Subcutaneous abdominal adipose tissue (tissue), 5 donors: Measurements from ENCODE around the gene IFT80.
A peak's percentile ranks its signal among the peaks of the same experiment; 100 is the strongest.

Experiments used
- H3K27ac ChIP-seq: one replicate; pipeline ENCODE4 v1.7.0; 2013; ENCODE audit warnings: low read depth, mild to moderate bottlenecking, inconsistent platforms, low read length, moderate library complexity
- H3K27me3 ChIP-seq, 5 donors: one replicate each; pipeline ENCODE4 v1.7.0; 2013; ENCODE audit warnings: low read length in 5 of 5, inconsistent platforms in 1 of 5; ENCODE audit not compliant: control insufficient read depth in 5 of 5, insufficient read depth in 4 of 5
- H3K36me3 ChIP-seq, 5 donors: one replicate each; pipeline ENCODE4 v1.7.0; 2013; ENCODE audit warnings: low read length in 5 of 5; ENCODE audit not compliant: control insufficient read depth in 5 of 5, insufficient read depth in 5 of 5
- H3K4me1 ChIP-seq, 5 donors: one replicate each; pipeline ENCODE4 v1.7.0; 2013; ENCODE audit warnings: low read length in 5 of 5, mild to moderate bottlenecking in 3 of 5, moderate library complexity in 1 of 5; ENCODE audit not compliant: control insufficient read depth in 5 of 5, insufficient read depth in 5 of 5
- H3K4me3 ChIP-seq, 5 donors: one replicate each; pipeline ENCODE4 v1.7.0; 2013; ENCODE audit warnings: low read length in 5 of 5, low read depth in 1 of 5
- H3K9ac ChIP-seq, 5 donors: one replicate each; pipeline ENCODE4 v1.7.0; 2013; ENCODE audit warnings: low read length in 5 of 5, mild to moderate bottlenecking in 4 of 5, moderate library complexity in 3 of 5
- H3K9me3 ChIP-seq, 5 donors: one replicate each; pipeline ENCODE4 v1.7.0; 2013; ENCODE audit warnings: low read length in 5 of 5; ENCODE audit not compliant: control insufficient read depth in 5 of 5
- donor health status: healthy.
- donor health status: healthy.
- donor health status: healthy.
- donor health status: healthy.
- donor health status: healthy.

Gene IFT80

DNA sequence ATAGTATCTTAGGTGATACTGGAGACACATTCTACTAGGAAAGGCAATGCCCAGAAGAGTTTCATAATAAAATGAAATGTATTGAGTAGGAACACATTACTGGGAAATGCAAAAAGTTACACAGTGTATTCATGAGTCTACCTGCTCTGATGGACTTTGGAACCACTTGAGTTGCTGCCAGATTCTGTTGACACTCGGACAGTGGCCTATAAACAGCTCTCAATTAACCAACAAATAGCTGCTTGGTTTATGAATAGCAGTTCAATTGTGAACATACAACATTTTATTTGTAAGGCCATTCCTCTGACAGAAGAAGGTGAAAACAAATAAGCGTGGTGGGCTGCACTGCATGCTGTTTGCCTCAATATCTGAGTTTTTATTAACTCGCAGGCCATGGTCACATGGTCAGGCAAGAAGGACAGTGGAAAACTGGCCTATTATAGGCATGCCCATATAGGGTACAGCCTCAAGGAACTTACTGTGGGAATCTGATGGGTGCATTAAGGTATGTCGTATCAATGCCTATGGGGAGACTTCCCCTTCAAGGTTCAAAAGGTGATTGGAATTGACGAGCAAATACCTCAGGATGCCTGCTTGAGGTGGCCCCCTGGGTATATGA lies 107.6 kb downstream of the IFT80 start:
- no peak overlapping the region for H3K4me3 ChIP-seq
- no peak overlapping the region for H3K9ac ChIP-seq
- H3K27ac ChIP-seq, result no peak overlapping the region
- H3K9me3 ChIP-seq, result no peaks in the 10 kb centered on the region
- H3K27me3 ChIP-seq, result no peaks in the 10 kb centered on the region
- peaks cover 0 to 13% (median 5%) of the 10 kb centered on the region in 5 donors for H3K4me1 ChIP-seq
- H3K36me3 ChIP-seq, result no peaks in the 10 kb centered on the region

DNA sequence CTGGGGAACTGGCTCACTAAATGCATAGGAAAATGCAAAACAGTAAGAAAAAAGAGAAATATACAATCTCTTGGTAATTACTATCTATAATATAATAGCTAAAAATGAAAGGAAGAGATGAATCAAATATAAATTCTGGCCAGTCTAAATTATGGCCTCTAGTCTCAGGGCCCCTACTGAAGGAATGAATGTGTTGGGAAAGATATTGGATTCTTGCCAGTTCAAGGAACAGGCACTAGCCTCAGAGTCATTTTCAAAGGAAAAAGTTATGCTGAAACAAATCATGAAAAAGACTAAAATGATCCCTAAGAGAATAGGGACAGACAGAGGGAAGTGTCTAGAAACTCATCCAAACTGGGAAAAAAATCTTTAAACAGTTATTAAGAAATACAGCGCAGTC lies 111.4 kb downstream of the IFT80 start:
- H3K4me1 ChIP-seq, result peaks cover 0 to 5% (median 4%) of the 10 kb centered on the region in 5 donors
- H3K4me3 ChIP-seq, result no peak overlapping the region
- H3K9me3 ChIP-seq, result no peaks in the 10 kb centered on the region
- H3K9ac ChIP-seq, result no peak overlapping the region
- no peak overlapping the region for H3K27ac ChIP-seq
- no peaks in the 10 kb centered on the region for H3K36me3 ChIP-seq
- H3K27me3 ChIP-seq, result no peaks in the 10 kb centered on the region

DNA sequence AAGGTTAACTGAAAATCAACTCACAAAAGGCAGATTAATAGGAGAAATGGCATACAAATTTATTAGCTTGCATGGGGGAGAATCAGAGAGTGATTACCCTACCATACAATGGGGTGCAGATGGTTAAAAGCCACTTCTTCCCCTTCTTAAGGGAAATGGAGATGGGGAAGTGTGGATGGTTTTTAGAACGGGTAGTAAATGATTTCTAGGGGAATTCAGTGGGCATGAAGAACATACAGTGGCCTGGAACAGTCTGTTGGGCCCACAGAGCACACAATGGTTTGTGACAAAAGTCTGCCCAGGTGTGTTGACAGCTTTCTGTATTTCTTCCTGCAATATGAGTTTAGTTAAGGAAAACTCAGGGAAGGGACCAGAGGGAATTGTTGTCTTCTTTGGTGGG lies 112.8 kb downstream of the IFT80 start:
- no peak overlapping the region for H3K9ac ChIP-seq
- no peak overlapping the region for H3K4me3 ChIP-seq
- no peak overlapping the region for H3K27ac ChIP-seq
- no peaks in the 10 kb centered on the region for H3K9me3 ChIP-seq
- no peaks in the 10 kb centered on the region for H3K27me3 ChIP-seq
- no peaks in the 10 kb centered on the region for H3K36me3 ChIP-seq
- H3K4me1 ChIP-seq, result peaks cover 0 to 5% (median 4%) of the 10 kb centered on the region in 5 donors

DNA sequence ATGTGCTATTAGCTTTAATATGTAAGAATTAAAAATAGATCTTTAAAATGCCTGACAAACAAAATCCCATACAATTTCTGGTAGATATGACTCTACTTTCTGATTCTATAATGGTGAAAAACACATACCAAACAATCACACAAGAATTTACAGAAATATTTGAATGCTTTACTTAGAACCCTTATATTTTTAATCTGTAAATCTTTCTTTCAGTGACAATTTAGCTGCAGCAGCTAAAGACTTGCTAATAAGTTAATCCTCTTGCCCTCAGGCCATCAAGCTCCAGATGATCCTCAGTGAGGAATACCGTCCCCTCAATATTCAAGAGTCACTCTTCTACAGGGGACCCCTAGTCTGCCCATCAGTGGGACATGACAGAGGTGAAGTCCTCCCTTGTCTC lies 118.2 kb downstream of the IFT80 start:
- peaks cover 0 to 9% (median 5%) of the 10 kb centered on the region in 5 donors for H3K36me3 ChIP-seq

DNA sequence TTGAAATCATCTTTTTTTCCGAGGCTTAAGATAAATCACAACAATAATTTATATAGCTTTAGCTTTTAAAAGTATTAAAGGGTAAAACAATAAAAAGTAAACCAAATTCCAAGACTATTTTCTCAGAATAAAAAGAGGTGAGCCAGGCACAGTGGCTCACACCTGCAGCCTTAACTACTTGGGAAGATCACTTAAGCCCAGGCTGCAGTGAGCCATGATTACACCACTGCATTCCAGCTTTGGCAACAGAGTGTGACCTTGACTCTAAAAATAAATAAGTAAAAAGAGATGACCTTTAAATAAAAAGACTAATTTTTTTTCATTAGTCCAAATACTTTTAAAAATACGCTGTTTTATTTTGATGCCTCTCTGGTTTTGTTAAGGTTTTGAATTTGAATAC lies 119.4 kb downstream of the IFT80 start:
- Histone ChIP-seq H3K36me3 (peaks cover 0 to 9% (median 5%) of the 10 kb centered on the region in 5 donors), H3K27ac (no peak overlapping the region), H3K9me3 (no peaks in the 10 kb centered on the region), H3K9ac (no peak overlapping the region), H3K4me1 (no peaks in the 10 kb centered on the region), H3K27me3 (no peaks in the 10 kb centered on the region), H3K4me3 (no peak overlapping the region)

More for the DNA sequence above, 118.2 kb downstream of the IFT80 start:
- H3K4me3 ChIP-seq, result no peak overlapping the region
- no peak overlapping the region for H3K9ac ChIP-seq
- H3K27ac ChIP-seq, result no peak overlapping the region
- H3K4me1 ChIP-seq, result no peaks in the 10 kb centered on the region
- no peaks in the 10 kb centered on the region for H3K9me3 ChIP-seq
- H3K27me3 ChIP-seq, result no peaks in the 10 kb centered on the region

DNA sequence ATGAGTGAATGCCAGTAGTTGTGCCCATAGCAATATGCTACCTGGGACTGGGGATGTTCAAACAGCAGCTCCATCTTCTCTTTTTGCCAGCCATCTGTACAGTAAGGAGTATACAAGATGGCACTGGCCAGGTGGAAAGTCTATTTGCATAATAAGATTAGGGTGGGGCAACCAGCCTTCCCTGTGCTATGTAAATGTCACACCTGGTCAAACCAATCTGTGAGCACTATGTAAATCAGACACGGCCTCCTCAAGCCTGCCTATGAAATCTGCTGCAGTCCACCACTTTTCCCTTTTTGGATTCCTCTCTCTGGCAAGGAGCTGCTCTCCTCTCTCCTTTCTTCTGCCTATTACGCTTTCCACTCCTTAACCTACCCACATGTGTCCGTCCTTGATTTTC lies 120.8 kb downstream of the IFT80 start:
- Histone ChIP-seq H3K9ac (no peak overlapping the region), H3K4me3 (no peak overlapping the region), H3K9me3 (no peaks in the 10 kb centered on the region), H3K27me3 (no peaks in the 10 kb centered on the region), H3K36me3 (peaks cover 0 to 18% (median 5%) of the 10 kb centered on the region in 5 donors), H3K4me1 (no peaks in the 10 kb centered on the region), H3K27ac (no peak overlapping the region)

DNA sequence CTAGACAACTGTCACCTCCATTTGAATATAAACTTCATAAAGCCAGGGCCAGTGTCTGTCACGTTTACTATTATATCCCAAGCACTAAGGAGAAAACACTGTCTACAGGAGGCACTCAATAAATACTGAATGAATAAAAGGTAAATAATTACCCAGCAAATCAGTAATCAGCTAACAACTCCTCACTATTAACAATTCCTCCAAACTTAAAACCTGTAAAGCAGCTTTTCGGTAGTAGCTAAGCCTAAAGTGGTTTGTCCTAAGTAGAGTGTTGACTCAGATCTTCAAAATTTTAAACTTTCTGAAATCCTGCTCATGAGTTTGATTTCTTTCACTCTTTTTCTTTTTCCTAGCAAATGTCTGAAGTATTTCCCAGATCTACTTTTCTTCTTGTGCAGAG lies 133.9 kb downstream of the IFT80 start:
- Histone ChIP-seq H3K9me3 (no peaks in the 10 kb centered on the region), H3K9ac (no peak overlapping the region), H3K27ac (no peak overlapping the region), H3K27me3 (no peaks in the 10 kb centered on the region), H3K36me3 (peaks cover 0 to 7% (median 0%) of the 10 kb centered on the region in 5 donors), H3K4me3 (no peak overlapping the region), H3K4me1 (peaks cover 0 to 5% (median 0%) of the 10 kb centered on the region in 5 donors)

DNA sequence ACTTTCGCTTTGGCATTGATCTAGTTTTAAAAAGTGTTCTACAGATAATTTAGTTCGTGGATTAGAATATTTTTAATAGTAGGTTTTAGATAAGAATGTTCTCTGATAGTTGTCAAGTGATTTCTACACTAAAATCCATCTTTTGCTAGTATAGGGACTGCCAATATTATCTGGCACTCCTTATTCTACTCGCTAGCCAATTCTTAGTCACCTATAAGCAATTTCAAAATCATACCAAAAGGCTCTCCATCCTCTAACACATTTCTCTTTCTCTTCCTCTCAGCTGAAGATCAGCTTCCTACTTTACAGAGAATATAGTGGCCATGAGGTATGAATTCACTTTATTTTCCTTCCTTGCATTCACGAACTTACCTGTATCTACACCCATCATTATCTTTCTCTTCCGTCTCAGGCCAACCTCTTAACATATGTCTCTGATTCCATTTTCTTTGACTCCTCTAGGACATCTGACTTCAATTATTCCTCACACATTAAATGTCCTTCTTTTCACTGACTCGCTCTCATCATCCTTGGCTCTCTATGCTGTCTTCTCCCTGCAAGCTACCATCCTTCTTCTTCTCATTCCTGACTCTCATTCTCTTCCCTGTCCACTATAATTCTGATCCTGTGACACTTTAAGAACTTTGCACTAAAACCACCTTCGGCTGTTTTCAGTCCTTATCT lies 138.3 kb downstream of the IFT80 start:
- Histone ChIP-seq H3K27ac (no peak overlapping the region), H3K9me3 (no peaks in the 10 kb centered on the region), H3K4me1 (peaks cover 0 to 15% (median 6%) of the 10 kb centered on the region in 5 donors), H3K4me3 (peak overlapping the region; percentile 1 to 55 (median 6)), H3K36me3 (no peaks in the 10 kb centered on the region), H3K9ac (peak overlapping the region in 1 of 5 donors; percentile 21), H3K27me3 (no peaks in the 10 kb centered on the region)

DNA sequence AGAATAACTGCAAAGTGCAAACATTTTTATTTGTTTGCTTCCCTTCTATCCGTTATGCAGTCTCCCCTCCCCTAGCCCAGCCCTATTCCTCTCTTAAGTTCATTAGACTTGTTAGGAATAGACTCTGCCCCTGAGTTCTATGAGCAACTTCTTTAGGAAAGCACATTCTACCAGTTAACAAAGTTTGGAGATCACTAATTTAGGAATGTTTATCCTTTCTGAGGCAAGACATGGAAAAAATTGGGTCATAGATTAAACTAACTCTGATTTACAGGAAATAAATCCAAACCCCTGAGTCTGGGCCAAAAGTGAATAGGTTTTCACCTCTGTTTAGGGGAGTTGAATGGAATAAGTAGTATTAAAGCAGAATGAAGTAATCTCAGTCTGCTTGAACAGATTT lies 139.4 kb downstream of the IFT80 start:
- Histone ChIP-seq H3K27ac (no peak overlapping the region), H3K9me3 (no peaks in the 10 kb centered on the region), H3K27me3 (no peaks in the 10 kb centered on the region), H3K36me3 (no peaks in the 10 kb centered on the region), H3K4me1 (peaks cover 0 to 15% (median 6%) of the 10 kb centered on the region in 5 donors), H3K4me3 (no peak overlapping the region), H3K9ac (no peak overlapping the region)

DNA sequence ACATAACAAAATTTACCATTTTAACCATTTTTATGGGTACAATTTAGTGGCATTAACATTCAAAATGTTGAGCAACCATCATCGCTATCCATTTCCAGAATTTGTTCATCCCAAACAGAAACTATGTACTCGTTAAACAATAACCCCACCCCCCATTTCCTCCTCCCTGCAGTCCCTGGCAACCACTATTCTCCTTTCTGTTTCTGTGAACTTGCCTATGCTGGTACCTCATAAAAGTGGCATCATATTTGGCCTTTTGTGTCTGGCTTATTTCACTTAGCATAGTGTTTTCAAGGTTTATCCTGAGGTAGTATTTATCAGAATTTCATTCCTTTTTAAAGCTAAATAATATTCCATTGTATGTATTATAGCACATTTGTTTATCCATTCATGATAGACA lies 141.4 kb downstream of the IFT80 start:
- H3K9ac ChIP-seq, result no peak overlapping the region
- H3K4me1 ChIP-seq, result peaks cover 0 to 15% (median 6%) of the 10 kb centered on the region in 5 donors
- H3K27me3 ChIP-seq, result no peaks in the 10 kb centered on the region
- no peaks in the 10 kb centered on the region for H3K36me3 ChIP-seq
- no peaks in the 10 kb centered on the region for H3K9me3 ChIP-seq
- no peak overlapping the region for H3K4me3 ChIP-seq
- no peak overlapping the region for H3K27ac ChIP-seq
